Activated T-cell treated with anti-CD3 and anti-CD28 coated beads for 48 hours (primary cell): ENCODE measurements around the gene CYS1.
"Not testable (repeated sequence)": the region's sequence is repeated elsewhere in the genome, so short reads cannot be mapped to it uniquely, and the experiment has no call there.

Source experiments
- DNase-seq: peaks from one replicate; pipeline ENCODE4 v3.0.0-alpha.2; 2020; ENCODE audit warnings: low read depth

CYS1 gene, protein sequence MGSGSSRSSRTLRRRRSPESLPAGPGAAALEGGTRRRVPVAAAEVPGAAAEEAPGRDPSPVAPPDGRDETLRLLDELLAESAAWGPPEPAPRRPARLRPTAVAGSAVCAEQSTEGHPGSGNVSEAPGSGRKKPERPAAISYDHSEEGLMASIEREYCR

DNA sequence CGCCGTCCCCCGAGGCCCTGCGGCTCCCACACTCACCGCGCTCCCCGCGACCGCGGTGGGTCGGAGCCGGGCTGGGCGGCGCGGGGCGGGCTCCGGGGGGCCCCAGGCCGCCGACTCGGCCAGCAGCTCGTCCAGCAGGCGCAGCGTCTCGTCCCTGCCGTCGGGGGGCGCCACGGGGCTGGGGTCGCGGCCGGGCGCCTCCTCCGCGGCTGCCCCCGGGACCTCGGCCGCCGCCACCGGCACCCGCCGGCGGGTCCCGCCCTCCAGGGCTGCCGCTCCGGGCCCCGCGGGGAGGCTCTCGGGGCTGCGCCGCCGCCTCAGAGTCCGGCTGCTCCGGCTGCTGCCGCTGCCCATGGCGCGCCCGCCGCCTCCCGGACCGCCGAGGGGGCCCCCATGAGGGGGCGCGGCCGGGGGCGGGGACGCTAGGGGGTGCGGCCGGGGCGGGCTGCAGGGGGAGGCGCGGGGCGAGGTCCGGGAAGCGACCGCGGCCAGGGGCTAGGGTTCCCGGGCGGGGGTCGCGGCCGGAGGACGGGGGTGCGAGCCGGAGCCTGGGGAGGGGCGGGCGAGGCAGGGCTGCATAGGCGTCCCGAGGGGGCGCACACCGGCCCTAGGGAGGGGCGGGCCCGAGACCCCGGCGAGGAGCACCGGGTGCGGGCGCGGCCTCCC, at the start of gene CYS1:
Gene CYS1 (minus strand): TSS at position 542 of the 666 bp plus-strand sequence. CDS start 188 bp downstream, at position 354.
- DNase-seq = no peak

DNA sequence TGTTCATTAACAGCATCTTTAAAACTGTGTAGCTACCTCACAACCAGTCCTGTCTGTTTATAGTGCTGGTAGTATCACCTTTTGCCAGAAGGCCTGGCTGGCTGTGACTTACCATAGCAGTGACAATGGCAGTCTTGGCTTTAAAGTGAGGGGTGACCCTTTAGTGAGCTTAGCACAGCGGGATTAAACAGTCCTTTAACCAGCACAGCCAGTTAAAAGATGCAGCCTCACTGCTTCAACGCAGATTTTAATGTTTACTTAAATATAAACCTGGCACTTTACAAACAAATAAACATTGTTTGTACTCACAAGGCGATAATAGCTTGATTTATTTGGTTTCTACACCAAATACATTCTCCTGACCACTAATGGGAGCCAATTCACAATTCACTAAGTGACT, 49.3 kb upstream of the CYS1 start:
- no peak for DNase-seq

DNA sequence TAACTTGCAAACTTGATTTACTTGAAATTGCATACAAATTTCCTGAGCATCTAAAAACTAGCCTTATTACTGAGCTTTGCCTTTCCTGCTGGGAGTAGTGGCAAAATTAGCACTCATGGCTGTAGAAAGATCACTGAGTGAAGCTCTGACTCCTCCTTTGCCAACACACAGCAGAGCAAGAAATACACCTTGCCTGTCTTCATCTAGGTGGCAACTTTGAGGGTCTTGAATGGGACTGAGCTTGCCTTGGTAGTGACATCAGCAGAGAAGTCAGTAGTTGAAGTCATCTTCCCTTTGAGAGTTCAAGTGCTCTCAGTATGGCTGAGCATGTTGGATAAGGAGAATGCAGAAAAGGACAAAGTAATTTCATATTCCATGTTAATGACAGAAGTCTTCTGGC, 48.2 kb upstream of the CYS1 start:
- DNase-seq = no peak

DNA sequence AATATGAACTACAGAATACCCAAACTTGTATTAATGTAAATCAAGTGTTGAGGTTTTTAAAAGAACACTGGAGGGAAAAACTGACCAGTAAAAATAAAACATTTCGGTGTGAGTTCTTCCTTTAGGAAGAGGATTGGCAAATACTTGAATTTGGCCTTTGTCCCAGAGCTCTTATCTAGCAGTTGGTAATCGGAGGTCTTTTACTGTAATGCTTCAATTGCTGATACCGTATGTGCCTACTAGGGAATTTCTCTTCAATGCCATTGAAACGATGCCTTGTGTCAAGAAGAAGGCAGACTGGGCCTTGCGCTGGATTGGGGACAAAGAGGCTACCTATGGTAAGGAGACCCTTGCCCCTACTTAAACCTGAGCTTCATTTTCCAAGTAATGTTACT, 46.4 kb upstream of the CYS1 start:
- no peak for DNase-seq

DNA sequence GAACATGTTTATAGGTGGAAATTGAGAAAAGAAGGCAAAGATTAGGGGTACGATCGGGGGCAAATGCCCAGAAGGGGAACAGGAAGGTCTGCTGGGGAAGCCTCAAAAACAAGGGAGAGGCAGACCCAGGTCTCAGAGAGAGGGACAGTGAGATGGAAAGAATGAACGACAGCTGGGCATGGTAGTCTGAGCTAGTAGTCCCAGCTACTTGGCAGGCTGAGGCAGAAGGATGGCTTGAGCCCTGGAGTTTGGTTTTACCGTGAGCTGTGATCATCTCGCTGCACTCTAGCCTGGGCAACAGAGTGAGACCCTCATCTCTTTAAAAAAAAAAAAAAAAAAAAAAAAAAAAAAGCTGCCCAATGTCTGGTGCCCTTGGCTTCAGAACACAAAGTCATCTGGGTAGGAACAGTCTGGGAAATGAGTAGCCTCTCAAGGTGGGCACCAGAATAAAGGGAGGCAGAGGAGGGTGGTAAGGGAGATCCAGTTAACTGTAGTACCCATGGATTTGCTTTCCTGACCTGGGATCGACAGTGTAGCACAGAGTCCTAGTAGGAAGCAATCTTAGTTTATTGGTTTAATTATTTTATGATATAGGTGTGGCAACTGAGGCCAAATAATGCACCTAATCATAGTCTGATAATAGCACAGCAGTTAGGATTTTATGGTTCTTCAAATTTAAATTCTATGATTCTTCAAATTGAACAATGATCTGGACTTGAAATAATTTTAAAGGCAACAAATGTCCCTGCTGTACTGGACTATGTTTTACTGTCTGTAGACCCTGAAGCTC, 45.8 kb upstream of the CYS1 start:
- no peak for DNase-seq

DNA sequence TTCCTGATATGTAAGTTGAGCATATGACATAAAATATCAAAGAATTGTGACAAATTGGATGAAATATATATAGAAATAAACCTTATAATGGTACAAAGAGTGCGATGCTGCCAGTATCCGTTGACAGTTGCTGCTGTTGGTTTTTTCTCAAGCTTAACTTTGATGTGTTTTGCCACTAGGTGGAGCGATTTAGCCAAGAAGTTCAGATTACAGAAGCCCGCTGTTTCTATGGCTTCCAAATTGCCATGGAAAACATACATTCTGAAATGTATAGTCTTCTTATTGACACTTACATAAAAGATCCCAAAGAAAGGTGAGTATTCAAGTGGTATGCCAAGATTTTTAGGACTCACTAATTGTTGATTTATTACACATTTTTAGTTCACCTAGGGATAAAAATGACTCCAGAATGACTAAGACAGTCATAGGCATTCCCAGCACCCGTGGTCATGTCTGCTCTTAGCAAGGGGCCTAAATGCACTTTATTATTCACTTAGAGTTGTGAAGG, 44.4 kb upstream of the CYS1 start:
- no peak for DNase-seq

DNA sequence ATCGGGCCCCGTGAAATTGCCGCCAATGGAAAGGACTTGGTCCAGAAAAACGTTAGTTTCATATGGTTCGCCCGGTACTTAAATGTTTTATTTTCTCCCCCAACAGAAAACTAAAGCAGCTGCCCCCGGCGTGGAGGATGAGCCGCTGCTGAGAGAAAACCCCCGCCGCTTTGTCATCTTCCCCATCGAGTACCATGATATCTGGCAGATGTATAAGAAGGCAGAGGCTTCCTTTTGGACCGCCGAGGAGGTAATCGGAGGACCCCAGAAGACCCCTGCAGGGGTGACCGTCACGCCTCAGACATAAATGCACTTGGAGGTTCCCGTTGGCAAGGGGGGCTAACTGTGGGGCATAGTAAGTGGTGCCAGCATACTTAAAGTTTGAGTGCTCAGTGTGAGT, 43.1 kb upstream of the CYS1 start:
- DNase-seq = no peak

DNA sequence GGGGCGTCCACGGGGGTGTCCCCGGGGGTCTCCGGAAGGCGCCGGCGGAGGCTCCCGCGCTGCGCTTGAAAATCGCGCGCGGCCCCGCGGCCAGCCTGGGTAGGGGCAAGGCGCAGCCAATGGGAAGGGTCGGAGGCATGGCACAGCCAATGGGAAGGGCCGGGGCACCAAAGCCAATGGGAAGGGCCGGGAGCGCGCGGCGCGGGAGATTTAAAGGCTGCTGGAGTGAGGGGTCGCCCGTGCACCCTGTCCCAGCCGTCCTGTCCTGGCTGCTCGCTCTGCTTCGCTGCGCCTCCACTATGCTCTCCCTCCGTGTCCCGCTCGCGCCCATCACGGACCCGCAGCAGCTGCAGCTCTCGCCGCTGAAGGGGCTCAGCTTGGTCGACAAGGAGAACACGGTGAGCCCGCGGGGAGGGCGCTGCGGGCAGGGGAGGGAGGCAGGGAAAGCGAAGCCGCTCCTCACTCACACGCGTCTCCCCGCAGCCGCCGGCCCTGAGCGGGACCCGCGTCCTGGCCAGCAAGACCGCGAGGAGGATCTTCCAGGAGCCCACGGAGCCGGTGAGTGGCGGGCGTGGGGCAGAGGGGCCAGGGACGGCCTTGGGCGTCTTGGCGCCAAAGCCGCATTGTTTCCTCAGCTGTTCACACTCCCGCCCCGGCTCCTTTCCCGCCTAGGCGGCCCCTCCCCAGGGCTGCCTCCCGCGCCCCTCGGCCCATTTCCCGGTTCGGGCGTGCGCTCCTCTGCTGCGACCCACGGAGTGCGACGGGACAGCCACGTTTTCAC, 42.5 kb upstream of the CYS1 start, which contains the start of gene RRM2:
Gene RRM2 (plus strand): TSS at position 240 of the 781 bp plus-strand sequence. CDS start 60 bp downstream, at position 300.
- DNase-seq = peak; percentile 96

DNA sequence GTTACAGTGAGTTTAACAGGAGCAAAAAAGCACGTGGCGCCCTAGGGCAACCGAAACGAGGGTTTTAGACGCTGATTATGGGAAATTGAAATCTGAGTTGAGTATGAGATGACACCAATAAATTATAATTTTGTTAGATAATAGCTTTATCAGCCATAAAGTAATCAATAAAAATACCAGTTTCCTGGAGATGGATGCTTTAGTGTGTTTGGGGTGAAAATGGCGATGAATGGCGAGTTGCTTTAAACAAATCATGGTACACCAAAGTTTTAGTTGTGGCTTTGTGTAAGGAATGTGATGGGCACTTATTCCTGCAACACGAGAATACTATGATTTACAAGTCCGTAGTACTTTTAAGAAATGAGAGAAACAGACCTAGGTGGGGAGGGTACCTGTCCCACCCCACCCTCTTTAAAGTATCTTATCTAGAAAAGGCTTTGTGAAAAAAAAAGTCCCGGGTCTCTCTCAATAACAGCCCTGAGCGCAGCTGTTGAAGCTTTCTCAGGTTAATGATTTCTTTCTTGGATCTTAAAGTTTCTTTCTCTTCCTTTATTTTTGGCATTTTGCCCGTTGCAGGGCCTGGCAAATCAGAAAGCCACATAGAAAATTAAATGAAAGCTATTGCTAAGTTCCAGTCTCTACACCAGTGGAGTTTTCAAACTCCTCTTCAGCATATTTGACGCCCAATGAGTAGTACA, 40.8 kb upstream of the CYS1 start:
- no peak for DNase-seq

DNA sequence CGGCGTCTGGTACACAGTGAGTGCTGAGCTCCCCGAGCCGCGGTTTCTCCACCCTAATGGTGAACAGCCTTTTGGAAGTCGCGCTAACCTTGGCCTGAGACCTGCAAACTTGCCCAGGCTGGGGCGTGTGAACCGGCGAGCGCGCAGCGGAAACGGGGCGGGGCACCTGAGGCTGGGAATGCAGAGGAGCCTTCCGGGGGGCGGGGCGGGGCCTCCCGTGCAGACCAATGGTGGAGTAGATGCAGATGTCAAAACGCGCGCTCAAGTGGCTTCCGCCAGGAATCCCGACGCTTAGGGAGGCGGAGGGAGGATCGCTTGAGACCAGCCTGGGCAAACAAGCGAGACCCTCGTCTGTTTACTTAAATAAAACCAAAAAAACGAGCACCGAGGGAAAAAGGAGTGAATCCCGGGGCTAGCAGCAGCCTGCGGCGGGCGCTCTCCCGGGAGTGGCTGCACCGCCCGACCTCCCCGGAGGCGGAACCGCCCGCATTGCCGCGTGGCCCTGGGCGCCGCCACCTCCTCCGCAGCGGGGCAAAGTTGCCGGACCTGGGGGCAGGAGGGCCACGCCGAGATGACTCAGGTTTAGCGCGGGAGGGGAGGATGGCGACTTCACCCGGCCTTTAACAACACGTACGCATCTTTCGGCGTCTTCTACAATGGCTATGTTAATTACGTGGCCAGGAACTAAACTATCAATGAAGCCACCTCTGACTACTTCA, 40.1 kb upstream of the CYS1 start:
- DNase-seq = peak; percentile 95

DNA sequence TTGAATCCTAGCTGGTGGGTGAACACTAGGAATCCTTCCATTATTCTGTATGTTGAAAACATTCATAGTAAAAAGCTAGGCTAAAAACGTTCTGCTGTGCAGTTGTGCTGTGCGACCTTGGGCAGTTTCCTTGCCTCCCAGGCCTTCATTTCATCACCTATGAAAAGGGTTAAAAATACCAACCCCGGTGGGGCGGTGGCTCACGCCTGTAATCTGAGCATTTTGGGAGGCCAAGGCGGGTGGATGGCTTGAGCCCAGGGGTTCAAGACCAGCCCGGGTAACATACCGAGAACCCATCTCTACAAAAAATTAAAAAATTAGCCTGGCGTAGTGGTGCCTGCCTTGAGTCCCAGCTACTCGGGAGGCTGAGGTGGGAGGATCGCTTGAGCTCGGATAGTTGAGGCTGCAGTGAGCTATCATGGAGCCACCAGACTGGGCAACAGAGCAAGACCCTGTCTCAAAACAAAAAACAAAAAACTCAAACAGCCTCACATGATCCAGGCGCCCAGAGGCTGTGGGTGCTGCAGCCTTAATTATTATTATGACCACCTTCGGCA, 39.5 kb upstream of the CYS1 start:
- DNase-seq = no peak

DNA sequence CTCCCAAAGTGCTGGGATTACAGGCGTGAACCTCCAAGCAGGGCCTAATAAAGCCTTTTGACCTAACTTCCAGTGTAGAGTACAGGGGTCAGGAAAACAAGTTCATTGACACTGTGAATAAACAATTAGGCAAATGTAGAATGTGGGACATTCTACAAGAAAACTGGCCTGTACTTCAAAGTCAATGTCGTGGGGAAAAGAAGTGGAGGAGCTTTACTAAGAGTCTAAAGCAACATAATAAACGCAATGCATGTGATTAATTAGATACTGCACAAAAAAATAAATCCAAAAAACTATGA, 38.8 kb upstream of the CYS1 start:
- DNase-seq = no peak

DNA sequence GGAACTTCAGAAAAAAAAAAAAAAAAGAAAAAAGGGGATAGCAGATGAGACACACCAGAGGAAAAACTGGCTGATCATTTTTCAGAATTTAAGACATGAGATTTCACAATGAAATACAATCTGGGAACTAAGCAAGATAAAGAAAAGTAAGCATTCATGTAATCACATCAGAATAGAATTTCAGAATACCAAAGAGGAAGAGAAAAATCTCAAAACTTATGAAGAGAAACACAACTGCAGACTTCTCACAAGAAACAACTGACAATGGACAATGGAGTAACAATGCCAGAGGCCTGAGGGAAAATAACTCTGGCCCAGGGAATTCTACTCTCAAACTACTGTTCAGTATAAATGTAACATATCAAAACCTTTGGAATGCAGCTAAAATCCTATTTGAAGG, 29.1 kb upstream of the CYS1 start:
- no peak for DNase-seq

DNA sequence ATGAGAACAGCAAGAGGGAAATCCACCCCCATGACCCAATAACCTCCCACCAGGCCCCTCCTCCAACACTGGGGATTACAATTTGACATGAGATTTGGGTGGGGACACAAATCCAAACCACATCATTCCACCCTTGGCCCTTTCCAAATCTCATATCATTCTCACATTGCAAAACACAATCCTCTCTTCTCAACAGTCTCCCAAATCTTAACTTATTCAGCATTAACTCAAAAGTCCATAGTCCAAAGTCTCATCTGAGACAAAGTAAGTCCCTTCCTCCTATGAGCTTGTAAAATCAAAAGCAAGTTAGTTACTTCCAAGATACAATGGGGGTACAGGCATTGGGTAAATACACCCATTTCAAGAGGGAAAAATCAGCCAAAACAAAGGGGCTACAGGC, 24.7 kb upstream of the CYS1 start:
- not testable (repeated sequence) for DNase-seq

DNA sequence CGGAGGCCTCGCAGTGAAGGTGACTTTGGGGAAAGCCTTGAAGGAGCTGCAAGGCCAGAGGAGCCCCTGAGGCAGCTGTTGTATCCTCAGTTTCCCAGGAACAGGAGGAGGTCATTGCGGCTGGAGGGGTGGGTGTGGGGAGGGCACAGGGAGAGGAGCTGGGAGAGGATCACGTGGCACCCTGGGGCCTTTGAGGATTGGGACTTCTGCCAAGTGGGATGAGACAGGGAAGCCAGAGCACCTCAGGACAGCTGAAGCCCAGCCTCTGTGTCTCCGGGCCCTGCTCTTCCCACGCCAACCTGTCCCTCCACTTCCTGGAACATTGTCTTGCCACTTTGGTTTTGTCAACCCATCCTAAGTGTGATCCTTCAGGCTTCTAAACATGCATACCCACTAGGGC, 23.0 kb upstream of the CYS1 start:
- no peak for DNase-seq

DNA sequence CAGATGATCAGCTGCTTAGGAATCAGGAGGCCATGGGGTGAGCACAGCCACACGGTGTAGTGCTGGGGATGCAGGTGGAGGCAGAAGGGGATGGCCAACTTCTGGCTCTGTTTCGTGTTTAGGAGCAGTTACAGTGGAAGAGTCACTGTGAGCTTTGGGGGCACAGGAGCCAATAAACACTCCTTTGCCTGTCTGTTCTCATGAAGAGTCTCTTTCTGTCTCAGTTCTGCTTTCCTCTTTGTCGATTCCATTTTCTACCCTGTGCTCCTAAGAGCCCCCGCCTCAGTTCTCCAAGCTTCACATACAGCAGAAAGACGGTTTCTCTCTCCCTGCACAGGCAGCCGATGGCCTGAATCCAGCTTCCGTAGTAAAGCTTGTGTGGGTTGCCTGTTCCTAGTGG, 21.3 kb upstream of the CYS1 start:
- no peak for DNase-seq

DNA sequence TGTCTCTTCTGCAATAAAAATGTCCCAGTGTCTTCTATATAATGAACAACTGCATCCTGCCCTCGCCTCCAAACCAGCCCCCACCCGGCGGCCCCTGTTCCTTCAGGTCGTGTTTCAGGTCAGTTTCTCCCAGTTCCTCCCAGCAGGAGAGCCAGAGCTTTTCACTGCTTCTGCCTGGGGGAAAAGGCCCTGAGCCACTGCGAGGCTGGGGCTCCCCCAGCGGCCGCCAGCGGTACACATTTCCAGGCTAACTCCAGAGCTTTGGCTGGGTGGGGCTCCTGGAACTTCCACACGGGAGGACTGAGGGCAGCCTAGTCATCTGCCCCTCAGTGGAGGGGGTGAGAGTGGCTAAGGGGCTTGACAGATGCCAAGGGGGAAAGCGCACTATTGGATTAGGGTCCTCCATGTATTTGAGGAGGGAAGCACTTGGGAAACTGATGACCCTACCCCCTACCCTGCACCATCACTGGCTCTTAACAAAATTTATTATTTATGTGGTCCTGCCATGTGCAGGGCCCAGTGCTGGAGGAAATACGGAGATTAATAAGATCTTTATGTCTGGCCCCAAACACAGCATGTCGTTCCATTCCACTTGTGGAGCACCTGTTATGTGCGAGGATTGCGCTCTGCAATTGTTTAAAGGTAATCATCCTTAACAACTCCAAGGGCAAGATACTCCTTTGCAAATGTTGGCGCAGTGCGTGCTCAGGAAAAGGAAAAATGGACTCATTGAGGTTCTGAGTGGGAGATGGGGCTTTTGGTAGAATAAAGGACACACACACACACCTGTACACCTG, 17.3 kb upstream of the CYS1 start:
- DNase-seq = no peak

DNA sequence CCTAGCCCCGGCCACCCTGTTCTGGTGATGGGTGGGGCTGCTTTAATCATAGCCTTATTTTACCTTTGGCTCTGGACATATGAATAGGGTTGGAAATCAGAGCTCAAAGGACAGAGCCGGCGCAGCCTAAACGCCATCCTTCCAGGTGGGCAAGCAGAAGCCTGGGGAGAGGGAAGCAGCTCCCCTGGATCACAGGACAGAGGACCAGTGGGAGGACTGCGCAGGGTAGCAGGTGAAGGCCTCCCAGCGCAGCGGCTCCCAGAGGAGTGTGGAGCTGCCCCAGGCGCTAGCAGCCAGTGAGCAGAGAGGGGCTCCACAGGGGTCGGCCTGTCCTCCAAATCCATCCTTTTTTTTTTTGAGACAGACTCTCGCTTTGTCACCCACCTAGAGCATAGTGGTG, 16.4 kb upstream of the CYS1 start:
- DNase-seq = no peak

DNA sequence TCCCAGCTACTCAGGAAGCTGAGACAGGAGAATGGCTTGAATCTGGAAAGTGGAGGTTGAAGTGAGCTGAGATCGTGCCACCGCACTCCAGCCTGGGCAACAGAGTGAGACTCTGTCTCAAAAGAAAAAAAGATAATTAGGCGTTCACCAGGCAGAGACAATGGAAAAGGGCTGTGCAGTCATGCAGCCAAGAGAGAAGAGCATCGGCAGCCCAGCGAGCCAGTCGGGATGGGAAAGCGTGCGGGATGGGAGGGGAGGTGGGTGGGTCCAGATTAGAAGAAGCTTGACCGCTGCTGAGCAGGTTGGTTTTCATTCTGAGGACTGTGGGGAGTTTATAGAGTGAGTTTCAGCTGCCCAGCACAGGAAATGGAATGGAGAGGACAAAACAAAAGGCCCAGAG, 15.0 kb upstream of the CYS1 start:
- no peak for DNase-seq

DNA sequence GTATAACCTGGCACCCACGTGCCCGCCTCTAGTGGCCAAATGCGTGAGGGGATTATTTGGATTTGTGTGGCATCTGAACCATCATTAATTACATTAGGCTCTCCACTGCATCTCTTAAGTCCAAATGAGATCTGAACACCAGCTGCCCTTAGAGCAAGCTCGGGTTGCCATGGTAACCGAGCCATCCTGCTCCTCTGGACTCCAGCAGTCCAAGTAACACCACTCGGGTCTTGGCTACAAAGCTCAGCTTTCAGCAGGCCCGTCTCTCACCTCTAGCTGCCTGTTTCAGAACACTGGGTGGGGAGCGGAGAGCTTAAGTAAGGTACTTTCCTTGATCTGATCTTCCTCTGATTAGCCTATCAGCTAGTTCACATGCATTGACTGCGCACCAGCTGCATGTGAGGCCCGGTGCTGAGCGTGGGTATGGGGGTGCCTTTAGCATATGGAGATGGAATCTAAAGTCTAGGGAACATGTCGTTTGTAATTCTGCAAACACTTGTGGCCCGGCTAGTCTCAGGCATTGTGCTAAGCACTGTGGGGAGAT, 14.1 kb upstream of the CYS1 start:
- DNase-seq = no peak
